Neural crest cell (in vitro differentiated cells): ENCODE results near the gene ATP1A1. TPM values are rescaled to one million over a fixed set of nuclear protein-coding genes. Genes with fewer than 3 reads are reported as not detected.

Experiments used
- DNase-seq: peaks from one replicate; pipeline ENCODE4 v3.0.0; 2021; ENCODE audit warnings: low read depth, mixed read lengths, low spot score
- H3K27ac Mint-ChIP-seq: one replicate; pipeline ENCODE4 v1.8.0; 2021; ENCODE audit warnings: mild to moderate bottlenecking, mixed read lengths; ENCODE audit not compliant: unreplicated experiment
- H3K27me3 Mint-ChIP-seq: 2 replicates; pipeline ENCODE4 v1.8.0; 2021; ENCODE audit warnings: low read depth, mild to moderate bottlenecking, mixed read lengths
- H3K36me3 Mint-ChIP-seq: 2 replicates; pipeline ENCODE4 v1.8.0; 2021; ENCODE audit warnings: low read depth, mild to moderate bottlenecking, mixed read lengths
- H3K4me1 Mint-ChIP-seq: 2 replicates; pipeline ENCODE4 v1.8.0; 2021; ENCODE audit warnings: mixed read lengths
- H3K4me3 Mint-ChIP-seq: one replicate; pipeline ENCODE4 v1.8.0; 2021; ENCODE audit warnings: mild to moderate bottlenecking, mixed read lengths
- H3K9me3 Mint-ChIP-seq: 2 replicates; pipeline ENCODE4 v1.8.0; 2021; ENCODE audit warnings: mixed read lengths
- CTCF ChIP-seq: fragments of 200-600 bp; sonication (generic); conservative IDR thresholded peaks from 2 replicates; pipeline ENCODE4 v1.5.0; 2021; ENCODE audit warnings: antibody characterized with exemption, mild to moderate bottlenecking
- total RNA-seq: library from RNA; stranded (reverse); gene quantifications from 2 replicates; pipeline ENCODE4 v1.2.1, GENCODE V29; 2021

ATP1A1 gene
- total RNA-seq, 1 donor from 2014 or later, result 176 TPM

GRCh38 chr1:116445534-116445933 is 72.5 kb downstream of the ATP1A1 start:
- Mint-ChIP-seq H3K4me1 (no peaks in the 10 kb centered on the region), H3K4me3 (no peak overlapping the region), H3K27ac (no peak overlapping the region), H3K36me3 (no peaks in the 10 kb centered on the region), H3K27me3 (no peaks in the 10 kb centered on the region), H3K9me3 (no peaks in the 10 kb centered on the region)
- DNase-seq, result no peak
- no peak for TF ChIP-seq CTCF

DNA sequence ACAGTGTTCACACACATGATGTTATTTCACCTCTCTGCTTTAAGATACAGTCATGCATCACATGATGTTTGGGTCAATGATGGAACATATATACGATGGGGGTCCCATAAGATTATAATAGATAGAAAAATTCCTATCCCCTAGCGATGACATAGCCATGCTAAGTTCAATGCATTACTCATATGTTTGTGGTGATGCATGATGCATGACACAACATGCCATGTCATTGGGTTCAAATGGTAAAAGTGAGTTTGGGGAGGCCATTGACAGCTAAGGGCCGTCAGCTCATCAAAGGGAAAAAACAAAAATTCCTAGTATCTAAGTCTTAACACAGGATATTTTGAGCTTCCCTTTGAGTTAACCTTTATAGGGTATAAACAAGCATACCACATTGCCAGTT is 73.6 kb downstream of the ATP1A1 start:
- no peak for DNase-seq
- no peak overlapping the region for H3K27ac Mint-ChIP-seq
- TF ChIP-seq CTCF, result no peak
- no peaks in the 10 kb centered on the region for H3K27me3 Mint-ChIP-seq
- no peaks in the 10 kb centered on the region for H3K36me3 Mint-ChIP-seq
- H3K9me3 Mint-ChIP-seq, result no peaks in the 10 kb centered on the region
- no peaks in the 10 kb centered on the region for H3K4me1 Mint-ChIP-seq
- H3K4me3 Mint-ChIP-seq, result no peak overlapping the region

GRCh38 chr1:116448785-116449385 is 75.8 kb downstream of the ATP1A1 start:
- Mint-ChIP-seq H3K4me1 (peaks cover 6% of the 10 kb centered on the region), H3K36me3 (no peaks in the 10 kb centered on the region), H3K4me3 (no peak overlapping the region), H3K9me3 (no peaks in the 10 kb centered on the region), H3K27ac (no peak overlapping the region), H3K27me3 (no peaks in the 10 kb centered on the region)
- no peak for TF ChIP-seq CTCF
- DNase-seq, result no peak

DNA sequence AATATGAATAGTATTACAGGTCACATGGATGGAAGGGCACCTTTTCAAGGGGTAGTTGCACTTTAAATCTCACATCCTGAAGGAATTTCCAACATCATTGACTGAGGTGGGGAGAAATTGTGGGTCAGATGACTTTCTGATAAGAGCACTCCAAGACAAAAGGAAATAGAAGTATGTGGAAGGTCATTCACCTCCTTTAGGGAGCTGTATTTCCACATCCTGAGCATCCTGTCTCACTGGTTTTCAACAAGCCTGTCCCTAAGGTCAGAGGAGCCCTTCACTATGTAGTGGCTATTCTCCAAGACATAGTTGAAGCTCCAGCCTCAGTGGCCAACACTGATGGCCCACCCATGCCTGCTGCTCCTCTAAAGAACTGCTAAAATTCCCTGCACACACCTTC is 76.5 kb downstream of the ATP1A1 start:
- Mint-ChIP-seq H3K4me1 (peaks cover 9% of the 10 kb centered on the region), H3K36me3 (no peaks in the 10 kb centered on the region), H3K27me3 (no peaks in the 10 kb centered on the region), H3K9me3 (no peaks in the 10 kb centered on the region), H3K4me3 (no peak overlapping the region), H3K27ac (no peak overlapping the region)
- no peak for DNase-seq
- no peak for TF ChIP-seq CTCF

GRCh38 chr1:116451702-116452101 is 78.7 kb downstream of the ATP1A1 start:
- Mint-ChIP-seq H3K27ac (peak overlapping the region; percentile 53), H3K4me3 (no peak overlapping the region), H3K4me1 (peaks cover 9% of the 10 kb centered on the region), H3K36me3 (no peaks in the 10 kb centered on the region), H3K27me3 (no peaks in the 10 kb centered on the region), H3K9me3 (no peaks in the 10 kb centered on the region)
- DNase-seq, result no peak
- TF ChIP-seq CTCF, result no peak

GRCh38 chr1:116453481-116453880 is 80.4 kb downstream of the ATP1A1 start:
- H3K9me3 Mint-ChIP-seq, result no peaks in the 10 kb centered on the region
- H3K4me1 Mint-ChIP-seq, result peaks cover 20% of the 10 kb centered on the region
- H3K36me3 Mint-ChIP-seq, result no peaks in the 10 kb centered on the region
- DNase-seq, result no peak
- no peaks in the 10 kb centered on the region for H3K27me3 Mint-ChIP-seq
- no peak for TF ChIP-seq CTCF
- no peak overlapping the region for H3K4me3 Mint-ChIP-seq
- H3K27ac Mint-ChIP-seq, result no peak overlapping the region
